ENCODE measurements around the gene ALDH1A3.

DNA sequence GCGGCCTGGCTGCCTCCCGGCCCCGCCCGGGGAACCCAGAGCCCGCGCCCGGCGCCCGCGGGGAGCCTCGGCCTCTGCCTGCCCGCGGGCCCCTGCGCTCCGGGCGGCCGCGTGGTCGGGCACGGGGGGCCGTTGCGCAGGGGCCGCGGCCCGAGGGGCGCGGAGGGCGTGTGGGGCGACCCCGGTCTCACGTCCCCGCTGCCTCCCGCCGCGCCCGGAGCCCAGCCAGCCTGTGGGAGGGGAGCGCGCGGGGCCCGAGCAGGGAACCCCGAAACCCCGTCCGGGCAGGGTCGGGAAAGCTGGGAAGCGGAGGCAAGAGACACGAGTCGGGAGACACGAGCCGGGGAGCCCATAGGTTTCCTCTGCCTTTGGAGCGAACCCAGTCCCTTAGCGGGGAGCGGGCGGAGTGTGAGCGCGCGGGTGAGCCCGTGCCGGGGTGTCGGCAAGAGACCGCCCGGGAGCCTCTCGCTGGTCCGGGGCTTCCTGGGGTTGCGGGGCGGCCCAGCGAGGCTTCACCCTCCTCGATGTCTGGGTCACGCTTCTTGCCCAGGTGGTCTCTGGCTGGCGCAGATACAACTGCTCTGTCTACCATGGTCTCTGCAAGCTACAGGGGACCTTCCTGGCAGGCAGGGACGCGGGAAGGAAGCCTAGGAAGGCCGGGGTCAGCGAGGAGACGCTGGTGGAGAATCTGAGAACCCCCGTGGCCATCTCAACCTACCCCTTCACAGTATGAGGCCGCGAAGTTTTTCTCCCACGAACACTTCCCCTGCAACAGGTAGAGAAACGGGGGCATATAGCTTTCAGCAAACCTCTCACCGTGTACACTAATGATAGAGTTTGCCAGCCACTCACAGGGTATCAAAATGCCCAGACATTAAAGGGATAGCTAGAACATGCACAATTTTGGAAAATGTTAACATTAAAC is 40.1 kb downstream of the ALDH1A3 start:
- no peak for TF ChIP-seq RARB (CRISPR knock-in tag; IDR thresholded peaks at IDR 0.05)
- no peak for TF ChIP-seq CSDC2 (CRISPR knock-in tag; IDR thresholded peaks at IDR 0.05)
- no peak for TF ChIP-seq CSRNP3 (CRISPR knock-in tag; IDR thresholded peaks at IDR 0.05)
- TF ChIP-seq ARNTL (CRISPR knock-in tag; IDR thresholded peaks at IDR 0.05; ENCODE audit: borderline replicate concordance, low read depth): no peak
- no peak for TF ChIP-seq PATZ1 (CRISPR knock-in tag; IDR thresholded peaks at IDR 0.05; ENCODE audit: borderline replicate concordance)
- no peak for TF ChIP-seq GLIS3 (CRISPR knock-in tag; IDR thresholded peaks at IDR 0.05)
- TF ChIP-seq PPARA (CRISPR knock-in tag; IDR thresholded peaks at IDR 0.05; ENCODE audit: borderline replicate concordance): no peak
- TF ChIP-seq ZFP3 (CRISPR knock-in tag; IDR thresholded peaks at IDR 0.05): no peak
- no peak for TF ChIP-seq ZFP30 (CRISPR knock-in tag; IDR thresholded peaks at IDR 0.05)
